Vagina (tissue), 2 donors: ENCODE results near the gene MYOZ3. TPM values are rescaled to one million over a fixed set of nuclear protein-coding genes. Genes with fewer than 3 reads are reported as not detected.

Source experiments
- DNase-seq, 2 donors: peaks; one replicate each; pipeline ENCODE4 v3.0.0-alpha.2; 2017; ENCODE audit errors: extremely low spot score in 2 of 2
- H3K27ac ChIP-seq: fragments of 200-600 bp; sonication (generic); one replicate; pipeline ENCODE4 v1.5.1; 2019
- H3K27me3 ChIP-seq: fragments of 200-600 bp; sonication (generic); one replicate; pipeline ENCODE4 v1.5.1; 2019
- H3K36me3 ChIP-seq, 2 donors: fragments of 200-600 bp; sonication (generic); one replicate each; pipeline ENCODE4 v1.5.1; 2017 to 2019
- H3K4me1 ChIP-seq: fragments of 200-600 bp; sonication (generic); one replicate; pipeline ENCODE4 v1.5.1; 2019
- H3K4me3 ChIP-seq, 2 donors: fragments of 200-600 bp; sonication (generic); 1 replicate in 1 of 2; 2 replicates in 1 of 2; pipeline ENCODE4 v1.5.1; 2016 to 2019
- H3K9me3 ChIP-seq: fragments of 200-600 bp; sonication (generic); one replicate; pipeline ENCODE4 v1.5.1; 2019
- POLR2A ChIP-seq, 2 donors: fragments of 450-650 bp; IDR thresholded peaks; one replicate each; pipeline ENCODE4 v1.6.1; 2017; ENCODE audit warnings: antibody characterized with exemption in 2 of 2, mild to moderate bottlenecking in 2 of 2, moderate library complexity in 2 of 2
- POLR2AphosphoS5 ChIP-seq, 2 donors: sonication (generic); formaldehyde crosslinking; IDR thresholded peaks; one replicate each; pipeline ENCODE4 v1.9.0; 2017; ENCODE audit warnings: antibody characterized with exemption in 2 of 2, mild to moderate bottlenecking in 2 of 2, low read depth in 1 of 2; ENCODE audit not compliant: insufficient read depth in 1 of 2
- intact Hi-C: fragments of 100-400 bp; cut with DNase I; formaldehyde crosslinking; loops from one replicate; pipeline ENCODE4 v1.15.1; 2023
- total RNA-seq: library from RNA; depleted of rRNA; stranded (reverse); fragments of >200 nt; gene quantifications from one replicate; pipeline ENCODE4 v1.2.3, GENCODE V29; 2016
- TF ChIP-seq, protein P1 (sequence below), 3 experiments: fragments of 450-650 bp in 2 of 3; fragments of 200-600 bp in 1 of 3; sonication (generic) in 1 of 3; IDR thresholded peaks; one replicate each; pipeline ENCODE4 v1.5.1; 2017 to 2019; ENCODE audit warnings: antibody characterized with exemption in 3 of 3, mild to moderate bottlenecking in 2 of 3, moderate library complexity in 2 of 3

Gene MYOZ3
- total RNA-seq, 1 donor from 2014 or later, result not detected

DNA sequence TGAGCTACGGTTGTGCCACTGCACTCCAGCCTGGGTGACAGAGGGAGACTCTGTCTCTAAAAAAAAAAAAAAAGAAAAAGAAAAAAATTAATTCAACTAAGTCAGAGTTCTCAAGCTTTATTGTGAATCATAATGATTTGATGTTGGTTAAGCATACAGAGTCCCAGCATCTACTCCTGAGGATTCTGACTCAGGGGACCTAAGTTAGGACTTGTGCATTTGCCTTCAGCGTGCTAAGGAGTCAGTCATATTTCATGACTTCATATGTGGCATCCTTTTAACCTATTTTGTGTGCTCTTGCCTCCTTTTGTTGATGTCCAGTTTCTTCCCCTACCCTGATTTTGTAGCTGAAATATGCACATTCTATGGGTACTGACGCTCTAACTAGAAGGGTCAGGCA lies 2.9 kb downstream of the MYOZ3 start:
- TF ChIP-seq, protein P1, sequence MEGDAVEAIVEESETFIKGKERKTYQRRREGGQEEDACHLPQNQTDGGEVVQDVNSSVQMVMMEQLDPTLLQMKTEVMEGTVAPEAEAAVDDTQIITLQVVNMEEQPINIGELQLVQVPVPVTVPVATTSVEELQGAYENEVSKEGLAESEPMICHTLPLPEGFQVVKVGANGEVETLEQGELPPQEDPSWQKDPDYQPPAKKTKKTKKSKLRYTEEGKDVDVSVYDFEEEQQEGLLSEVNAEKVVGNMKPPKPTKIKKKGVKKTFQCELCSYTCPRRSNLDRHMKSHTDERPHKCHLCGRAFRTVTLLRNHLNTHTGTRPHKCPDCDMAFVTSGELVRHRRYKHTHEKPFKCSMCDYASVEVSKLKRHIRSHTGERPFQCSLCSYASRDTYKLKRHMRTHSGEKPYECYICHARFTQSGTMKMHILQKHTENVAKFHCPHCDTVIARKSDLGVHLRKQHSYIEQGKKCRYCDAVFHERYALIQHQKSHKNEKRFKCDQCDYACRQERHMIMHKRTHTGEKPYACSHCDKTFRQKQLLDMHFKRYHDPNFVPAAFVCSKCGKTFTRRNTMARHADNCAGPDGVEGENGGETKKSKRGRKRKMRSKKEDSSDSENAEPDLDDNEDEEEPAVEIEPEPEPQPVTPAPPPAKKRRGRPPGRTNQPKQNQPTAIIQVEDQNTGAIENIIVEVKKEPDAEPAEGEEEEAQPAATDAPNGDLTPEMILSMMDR (IDR thresholded peaks at IDR 0.05), result no peak
- TF ChIP-seq POLR2A (IDR thresholded peaks at IDR 0.05) (no peak), POLR2AphosphoS5 (IDR thresholded peaks at IDR 0.05; ENCODE audit: insufficient read depth in 1 of 2, low read depth in 1 of 2) (no peak)
- no peaks in the 10 kb centered on the region for H3K36me3 ChIP-seq
- no peaks in the 10 kb centered on the region for H3K9me3 ChIP-seq
- H3K27ac ChIP-seq, result no peak overlapping the region
- peak in 1 of 2 donors; percentile 1 for DNase-seq
- no peaks in the 10 kb centered on the region for H3K4me1 ChIP-seq
- no peaks in the 10 kb centered on the region for H3K27me3 ChIP-seq
- intact Hi-C loops, result no loop called here
- no peak overlapping the region for H3K4me3 ChIP-seq

DNA sequence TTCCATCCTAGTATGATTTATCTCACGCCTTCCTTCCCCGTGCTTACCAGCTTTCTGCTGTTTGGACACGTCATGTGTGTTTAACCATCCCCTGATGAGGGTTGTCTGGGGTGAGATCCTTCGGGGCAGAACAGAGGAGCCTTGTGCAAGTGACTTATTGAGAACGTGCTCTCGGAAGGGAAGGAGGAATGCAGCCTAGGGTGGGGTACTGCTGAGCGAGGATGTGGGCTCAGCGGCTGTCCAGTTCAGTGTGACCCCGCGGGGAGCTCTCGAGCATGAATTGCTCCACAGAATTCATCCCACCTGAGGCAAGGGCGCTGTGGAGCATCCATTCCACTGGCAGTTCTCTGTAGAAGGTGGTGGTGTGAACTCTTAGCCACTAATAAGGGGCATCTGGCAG lies 4.0 kb downstream of the MYOZ3 start:
- Histone ChIP-seq H3K4me3 (no peak overlapping the region), H3K36me3 (no peaks in the 10 kb centered on the region), H3K27ac (no peak overlapping the region), H3K4me1 (no peaks in the 10 kb centered on the region), H3K27me3 (no peaks in the 10 kb centered on the region), H3K9me3 (no peaks in the 10 kb centered on the region)
- peak in 1 of 2 donors; percentile 56 for DNase-seq
- no peak for TF ChIP-seq POLR2AphosphoS5 (IDR thresholded peaks at IDR 0.05; ENCODE audit: insufficient read depth in 1 of 2, low read depth in 1 of 2)
- no peak for TF ChIP-seq POLR2A (IDR thresholded peaks at IDR 0.05)
- TF ChIP-seq, protein P1 (IDR thresholded peaks at IDR 0.05), result no peak
- intact Hi-C loops, result no loop called here

DNA sequence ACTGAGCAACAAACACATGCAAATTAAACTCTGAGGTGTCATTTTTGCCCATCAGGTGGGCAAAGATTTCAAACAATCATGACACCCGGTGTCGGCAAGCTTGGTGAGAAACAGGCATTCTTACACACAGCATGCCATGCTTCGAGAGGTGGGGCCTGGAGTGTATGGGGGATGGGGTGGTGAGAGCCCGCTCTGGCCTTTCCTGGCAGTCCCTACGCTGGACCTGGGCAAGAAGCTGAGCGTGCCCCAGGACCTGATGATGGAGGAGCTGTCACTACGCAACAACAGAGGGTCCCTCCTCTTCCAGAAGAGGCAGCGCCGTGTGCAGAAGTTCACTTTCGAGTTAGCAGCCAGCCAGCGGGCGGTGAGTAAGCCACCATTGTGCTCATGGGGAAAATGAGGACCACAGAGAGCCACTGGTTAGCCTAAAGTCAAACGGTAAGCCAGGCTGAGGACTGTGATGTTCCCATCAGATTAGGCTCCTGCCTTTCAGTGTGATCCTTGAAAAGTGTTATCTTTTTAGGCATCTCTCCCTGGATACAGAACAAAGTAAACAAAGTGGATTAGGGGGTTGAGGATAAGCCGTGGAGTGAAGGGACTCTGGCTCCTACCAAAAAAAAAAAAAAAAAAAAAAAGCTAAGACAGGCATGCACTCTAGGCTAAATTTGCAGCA lies 9.4 kb downstream of the MYOZ3 start:
- Histone ChIP-seq H3K27ac (no peak overlapping the region), H3K9me3 (no peaks in the 10 kb centered on the region), H3K27me3 (no peaks in the 10 kb centered on the region), H3K4me1 (peaks cover 32% of the 10 kb centered on the region), H3K36me3 (no peaks in the 10 kb centered on the region), H3K4me3 (no peak overlapping the region)
- intact Hi-C loops, result no loop called here
- TF ChIP-seq POLR2A (IDR thresholded peaks at IDR 0.05) (no peak), POLR2AphosphoS5 (IDR thresholded peaks at IDR 0.05; ENCODE audit: insufficient read depth in 1 of 2, low read depth in 1 of 2) (no peak)
- TF ChIP-seq, protein P1 (IDR thresholded peaks at IDR 0.05), result no peak
- peak in 1 of 2 donors; percentile 82 for DNase-seq

DNA sequence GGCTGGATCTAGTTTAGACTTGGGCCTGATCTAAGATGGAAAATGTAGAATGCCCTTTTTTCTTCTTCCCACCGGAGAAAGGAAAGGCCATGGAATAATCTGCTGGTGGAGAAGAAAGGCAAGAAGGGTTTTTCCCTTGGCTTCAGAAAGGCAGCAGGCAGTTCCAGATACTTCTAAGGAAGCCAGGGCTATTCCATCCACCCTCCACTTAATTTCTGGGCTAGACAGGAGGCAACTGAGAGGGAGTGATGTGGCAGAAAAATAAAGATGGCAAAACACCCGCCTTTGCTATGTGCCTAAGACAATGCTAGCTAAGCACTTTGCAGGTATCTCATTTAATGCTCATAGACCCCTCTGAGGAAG lies 9.9 kb downstream of the MYOZ3 start:
- no peaks in the 10 kb centered on the region for H3K9me3 ChIP-seq
- H3K27me3 ChIP-seq, result no peaks in the 10 kb centered on the region
- TF ChIP-seq POLR2A (IDR thresholded peaks at IDR 0.05), result no peak
- TF ChIP-seq, protein P1 (IDR thresholded peaks at IDR 0.05), result no peak
- no peak for TF ChIP-seq POLR2AphosphoS5 (IDR thresholded peaks at IDR 0.05; ENCODE audit: insufficient read depth in 1 of 2, low read depth in 1 of 2)
- peak overlapping the region in 1 of 2 donors; percentile 63 for H3K4me3 ChIP-seq
- no peak overlapping the region for H3K27ac ChIP-seq
- DNase-seq, result peak in 1 of 2 donors; percentile 74
- intact Hi-C loops, result no loop called here
- H3K4me1 ChIP-seq, result peaks cover 32% of the 10 kb centered on the region
- H3K36me3 ChIP-seq, result no peaks in the 10 kb centered on the region

DNA sequence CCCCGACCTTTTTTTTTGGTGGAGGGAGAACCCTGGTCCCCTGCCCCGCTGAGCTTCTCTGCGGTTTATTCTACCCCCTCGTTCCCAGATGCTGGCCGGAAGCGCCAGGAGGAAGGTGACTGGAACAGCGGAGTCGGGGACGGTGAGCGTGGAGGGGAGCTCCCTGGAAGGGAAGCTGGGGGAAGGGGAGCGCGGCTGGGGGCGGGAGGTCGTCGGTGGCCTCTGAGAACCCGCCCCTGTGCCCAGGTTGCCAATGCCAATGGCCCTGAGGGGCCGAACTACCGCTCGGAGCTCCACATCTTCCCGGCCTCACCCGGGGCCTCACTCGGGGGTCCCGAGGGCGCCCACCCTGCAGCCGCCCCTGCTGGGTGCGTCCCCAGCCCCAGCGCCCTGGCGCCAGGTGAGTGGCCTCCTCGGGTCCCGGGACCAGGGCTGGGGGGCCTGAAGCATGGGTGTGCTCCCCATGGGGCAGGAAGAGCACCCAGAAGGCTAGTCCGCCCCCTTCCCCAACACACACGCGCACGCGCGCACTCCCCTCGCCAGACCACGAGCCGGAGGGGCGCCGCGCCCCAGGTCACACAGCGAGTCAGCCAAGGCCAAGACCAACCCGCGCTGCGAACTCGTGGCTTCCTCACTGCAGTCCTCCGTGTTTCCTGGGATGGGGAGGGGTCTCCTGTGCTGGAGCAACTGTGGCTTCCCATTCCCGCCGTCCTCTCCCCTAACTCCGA lies 10.6 kb downstream of the MYOZ3 start:
- Histone ChIP-seq H3K4me3 (peak overlapping the region; percentile 52 to 63), H3K36me3 (no peaks in the 10 kb centered on the region), H3K27me3 (no peaks in the 10 kb centered on the region), H3K4me1 (peaks cover 32% of the 10 kb centered on the region), H3K9me3 (no peaks in the 10 kb centered on the region), H3K27ac (peak overlapping the region; percentile 65)
- peak in 1 of 2 donors; percentile 65 for DNase-seq
- intact Hi-C loops, result no loop called here
- TF ChIP-seq POLR2AphosphoS5 (IDR thresholded peaks at IDR 0.05; ENCODE audit: insufficient read depth in 1 of 2, low read depth in 1 of 2), result no peak
- TF ChIP-seq, protein P1 (IDR thresholded peaks at IDR 0.05), result no peak
- TF ChIP-seq POLR2A (IDR thresholded peaks at IDR 0.05), result no peak
